ENCODE data around the gene BAMBI.
A peak's percentile ranks its signal among the peaks of the same experiment; 100 is the strongest.

BAMBI gene

DNA sequence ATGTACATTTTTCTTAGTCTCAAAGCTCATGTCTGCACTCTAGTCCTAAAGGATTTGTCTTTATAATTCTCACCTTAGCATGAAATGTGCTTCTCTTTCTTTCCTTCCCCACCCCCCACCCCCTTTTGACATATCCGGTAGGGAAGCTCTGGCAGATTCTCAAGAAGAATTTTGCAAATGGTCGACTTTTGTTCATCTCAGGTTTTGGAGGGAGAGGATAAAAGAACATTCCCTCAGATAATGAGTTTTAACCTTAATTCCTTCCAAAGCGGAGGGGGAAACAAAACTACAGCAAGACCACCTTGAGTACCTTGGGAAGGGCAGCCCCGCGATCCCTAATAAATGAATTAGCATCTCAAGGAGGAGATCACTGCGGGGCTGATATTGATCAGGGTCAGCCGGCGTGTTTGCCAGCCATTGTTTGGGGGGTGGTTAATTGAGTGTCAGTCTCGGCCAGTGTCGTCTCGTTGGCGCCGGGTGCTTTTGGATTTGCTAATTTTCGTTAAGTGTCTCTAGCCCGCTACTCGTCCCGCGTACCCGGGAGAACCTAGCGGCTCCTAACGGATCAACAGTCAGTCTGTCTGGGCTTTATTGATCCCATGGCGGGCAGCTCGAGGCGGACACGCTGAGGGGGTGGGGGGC, 874 bp upstream of the BAMBI start:
- DNase-seq, result no peak

DNA sequence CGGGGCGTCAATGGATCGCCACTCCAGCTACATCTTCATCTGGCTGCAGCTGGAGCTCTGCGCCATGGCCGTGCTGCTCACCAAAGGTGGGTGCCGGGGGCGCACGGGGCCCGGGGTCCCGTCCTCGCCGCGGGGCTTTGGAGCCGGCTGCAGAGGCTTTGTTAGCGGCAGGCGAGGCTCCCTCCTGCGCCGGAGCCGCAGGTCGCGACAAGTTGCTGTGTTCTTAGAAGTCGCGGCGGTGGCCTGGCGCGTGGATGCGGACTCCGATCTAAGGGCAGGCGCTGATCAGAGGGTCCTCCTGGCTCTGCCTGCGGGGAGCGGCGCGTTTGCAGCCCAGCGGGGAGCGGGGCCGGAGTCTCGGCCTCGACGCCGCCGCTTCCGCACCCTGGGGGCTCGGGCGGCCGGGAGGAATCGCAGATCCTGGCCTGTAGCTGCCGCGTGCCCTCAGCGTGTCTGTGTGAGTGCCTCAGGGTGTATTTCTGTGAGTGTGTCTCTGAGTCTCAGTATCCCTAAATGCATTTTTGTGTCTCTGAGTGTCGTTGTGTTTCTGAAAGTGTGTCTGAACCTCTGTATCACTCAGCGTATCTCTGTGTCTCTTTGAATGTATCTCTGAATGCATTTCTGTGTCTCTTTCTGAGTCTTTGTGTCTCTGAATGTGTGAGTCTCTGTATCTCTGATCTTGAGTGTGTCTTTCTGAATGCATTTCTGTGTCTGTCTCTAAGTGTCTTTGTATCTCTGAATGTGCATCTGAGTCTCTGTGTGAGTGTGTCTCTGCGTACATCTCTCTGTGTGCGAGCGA, 766 bp downstream of the BAMBI start:
- no peak for DNase-seq

DNA sequence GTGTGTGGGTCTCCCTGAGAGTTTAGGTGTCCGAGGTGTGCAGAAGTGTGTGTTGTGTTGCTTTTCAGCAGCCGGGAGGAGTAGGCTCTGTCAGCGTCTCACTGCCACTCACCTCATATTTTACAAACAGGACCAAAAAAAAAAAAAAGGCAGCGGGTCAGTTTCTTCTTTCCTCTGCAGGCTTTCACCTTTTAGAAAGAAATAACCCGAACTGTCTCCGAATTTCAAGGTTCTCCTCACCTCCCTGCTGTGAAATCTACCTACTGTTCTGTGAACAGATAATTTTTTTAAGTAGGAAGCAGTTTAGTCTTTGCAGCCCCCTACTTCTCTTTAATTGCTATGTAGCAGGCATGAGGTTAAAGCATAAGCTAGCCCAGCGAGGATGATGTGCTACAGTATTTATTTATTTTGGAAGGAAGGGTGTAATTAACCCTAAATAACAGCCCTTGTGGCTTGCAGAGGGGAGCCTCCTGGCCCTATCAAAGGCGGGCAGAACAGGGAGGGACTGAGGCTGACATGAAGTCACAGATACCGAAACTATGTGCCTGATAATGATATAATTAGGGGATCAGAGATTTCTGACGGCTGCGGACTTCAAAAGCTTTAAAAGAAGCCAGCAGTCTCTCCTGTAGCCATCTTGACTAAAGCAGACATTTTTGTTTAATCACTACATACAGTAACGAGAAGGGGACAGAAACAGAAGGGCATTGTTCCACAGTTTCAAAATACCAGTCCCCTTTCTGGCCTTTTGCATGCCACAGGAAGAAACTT, 1.6 kb downstream of the BAMBI start:
- no peak for DNase-seq

DNA sequence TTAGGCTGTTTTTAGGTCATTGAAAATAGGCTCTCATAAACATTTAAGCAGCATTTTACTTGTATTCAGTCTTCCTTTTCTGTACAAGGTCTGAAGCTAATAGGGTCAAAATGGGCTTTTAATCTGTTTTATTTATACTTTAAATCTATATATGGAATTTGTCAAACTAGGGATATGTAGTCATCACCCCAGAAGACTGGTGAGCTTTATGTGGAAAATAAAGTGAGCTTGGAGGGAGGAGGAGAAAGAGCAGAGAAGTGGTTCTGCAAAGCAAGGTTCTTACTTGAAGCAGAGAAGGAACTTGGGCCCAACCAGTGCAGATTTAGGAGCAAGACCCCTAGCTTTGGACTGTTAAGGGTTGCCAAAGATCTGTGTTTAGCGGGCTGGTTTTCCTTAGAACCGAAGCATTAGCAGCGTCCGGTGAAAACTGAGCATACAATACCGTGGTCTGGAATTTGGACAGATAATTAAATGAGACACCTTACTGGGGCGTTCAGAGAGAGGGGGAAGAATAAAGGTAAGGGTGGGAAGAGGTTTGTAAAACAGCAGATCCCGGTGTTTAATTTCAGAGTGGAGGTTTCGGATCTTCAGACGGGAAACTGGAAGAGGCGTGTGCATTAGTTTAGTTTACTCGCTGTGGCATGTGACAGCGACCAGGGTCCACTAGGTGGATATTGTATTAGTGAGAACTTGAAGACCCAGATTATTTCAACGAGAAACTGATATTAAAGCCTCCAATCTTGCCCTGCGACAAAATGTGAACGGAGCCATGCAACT, 2.4 kb downstream of the BAMBI start:
- no peak for DNase-seq

DNA sequence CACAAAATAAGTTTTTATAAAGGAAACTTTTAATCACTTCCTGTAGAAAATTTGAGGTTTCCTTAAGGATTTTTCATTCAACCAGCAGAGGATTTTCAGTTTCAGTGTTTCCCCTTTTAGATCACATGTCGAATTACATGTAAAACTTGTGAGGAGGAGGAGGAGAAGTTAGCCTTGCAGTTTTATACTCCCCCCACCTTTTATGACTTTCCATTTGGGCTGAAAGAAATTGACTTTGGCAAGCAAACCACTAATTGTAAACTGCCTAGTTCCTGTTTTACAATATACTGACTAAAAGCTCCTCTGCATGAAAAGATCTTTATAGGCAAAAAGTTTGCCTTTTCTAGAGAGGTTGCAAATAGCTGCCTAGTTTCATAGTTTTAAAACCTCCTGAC, 3.0 kb downstream of the BAMBI start:
- no peak for DNase-seq

DNA sequence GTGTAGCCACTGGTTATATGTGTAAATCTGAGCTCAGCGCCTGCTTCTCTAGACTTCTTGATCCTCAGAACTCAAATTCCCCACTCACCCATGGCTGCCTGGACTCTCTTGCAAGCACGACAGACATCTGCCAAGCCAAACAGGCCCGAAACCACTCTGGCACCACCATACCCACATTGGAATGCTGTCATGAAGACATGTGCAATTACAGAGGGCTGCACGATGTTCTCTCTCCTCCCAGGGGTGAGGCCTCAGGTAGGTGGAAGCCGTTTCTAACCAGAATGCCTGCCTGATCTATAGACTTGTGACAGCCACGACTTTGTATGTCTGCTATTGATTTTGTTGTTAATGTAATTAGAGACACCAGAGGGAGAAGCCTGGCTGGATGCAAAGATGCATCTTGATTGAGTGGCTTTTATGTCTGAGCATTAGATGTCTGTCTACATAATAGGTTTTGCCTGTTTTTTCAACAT, 4.0 kb downstream of the BAMBI start:
- no peak for DNase-seq

DNA sequence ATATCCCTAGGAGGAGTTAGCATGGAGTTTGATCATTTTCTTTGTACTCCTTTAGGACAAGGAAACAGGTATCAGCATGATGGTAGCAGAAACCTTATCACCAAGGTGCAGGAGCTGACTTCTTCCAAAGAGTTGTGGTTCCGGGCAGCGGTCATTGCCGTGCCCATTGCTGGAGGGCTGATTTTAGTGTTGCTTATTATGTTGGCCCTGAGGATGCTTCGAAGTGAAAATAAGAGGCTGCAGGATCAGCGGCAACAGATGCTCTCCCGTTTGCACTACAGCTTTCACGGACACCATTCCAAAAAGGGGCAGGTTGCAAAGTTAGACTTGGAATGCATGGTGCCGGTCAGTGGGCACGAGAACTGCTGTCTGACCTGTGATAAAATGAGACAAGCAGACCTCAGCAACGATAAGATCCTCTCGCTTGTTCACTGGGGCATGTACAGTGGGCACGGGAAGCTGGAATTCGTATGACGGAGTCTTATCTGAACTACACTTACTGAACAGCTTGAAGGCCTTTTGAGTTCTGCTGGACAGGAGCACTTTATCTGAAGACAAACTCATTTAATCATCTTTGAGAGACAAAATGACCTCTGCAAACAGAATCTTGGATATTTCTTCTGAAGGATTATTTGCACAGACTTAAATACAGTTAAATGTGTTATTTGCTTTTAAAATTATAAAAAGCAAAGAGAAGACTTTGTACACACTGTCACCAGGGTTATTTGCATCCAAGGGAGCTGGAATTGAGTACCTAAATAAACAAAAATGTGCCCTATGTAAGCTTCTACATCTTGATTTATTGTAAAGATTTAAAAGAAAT, 4.8 kb downstream of the BAMBI start:
- DNase-seq, result no peak

DNA sequence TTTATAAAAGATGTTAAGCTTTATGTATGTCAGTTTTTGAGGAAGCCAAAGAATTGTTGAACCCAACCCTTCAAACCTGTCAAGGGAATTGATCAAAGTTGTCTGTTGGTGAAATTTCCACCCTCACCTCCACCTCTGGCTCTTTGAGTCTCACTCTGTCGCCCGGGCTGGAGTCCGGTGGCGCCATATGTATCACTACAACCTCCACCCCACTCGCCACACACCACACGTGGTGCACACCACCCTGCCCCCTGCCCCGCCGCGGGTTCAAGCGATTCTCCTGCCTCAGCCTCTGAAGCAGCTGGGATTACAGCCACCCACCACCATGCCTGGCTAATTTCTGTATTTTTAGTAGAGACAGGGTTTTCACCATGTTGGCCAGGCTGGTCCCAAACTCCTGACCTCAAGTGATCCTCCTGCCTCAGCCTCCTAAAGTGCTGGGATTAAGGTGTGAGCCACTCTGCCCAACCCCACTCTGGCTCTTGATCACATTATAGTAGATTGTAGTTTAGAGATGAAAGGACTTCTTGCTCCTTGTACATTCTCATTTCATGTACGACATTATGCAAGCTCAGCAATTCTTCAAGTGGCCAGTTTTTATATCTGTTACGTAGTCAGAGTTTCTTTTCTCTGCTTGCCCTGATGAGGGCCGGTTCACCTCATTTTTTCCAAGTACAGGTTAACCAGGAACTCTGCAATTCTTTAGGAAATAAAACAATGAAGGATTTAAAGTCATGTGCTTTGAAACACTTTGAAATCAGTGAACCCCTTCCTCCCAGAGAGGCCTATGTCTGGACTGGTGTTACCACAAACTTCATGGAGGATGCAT, 7.0 kb downstream of the BAMBI start:
- DNase-seq, result no peak

DNA sequence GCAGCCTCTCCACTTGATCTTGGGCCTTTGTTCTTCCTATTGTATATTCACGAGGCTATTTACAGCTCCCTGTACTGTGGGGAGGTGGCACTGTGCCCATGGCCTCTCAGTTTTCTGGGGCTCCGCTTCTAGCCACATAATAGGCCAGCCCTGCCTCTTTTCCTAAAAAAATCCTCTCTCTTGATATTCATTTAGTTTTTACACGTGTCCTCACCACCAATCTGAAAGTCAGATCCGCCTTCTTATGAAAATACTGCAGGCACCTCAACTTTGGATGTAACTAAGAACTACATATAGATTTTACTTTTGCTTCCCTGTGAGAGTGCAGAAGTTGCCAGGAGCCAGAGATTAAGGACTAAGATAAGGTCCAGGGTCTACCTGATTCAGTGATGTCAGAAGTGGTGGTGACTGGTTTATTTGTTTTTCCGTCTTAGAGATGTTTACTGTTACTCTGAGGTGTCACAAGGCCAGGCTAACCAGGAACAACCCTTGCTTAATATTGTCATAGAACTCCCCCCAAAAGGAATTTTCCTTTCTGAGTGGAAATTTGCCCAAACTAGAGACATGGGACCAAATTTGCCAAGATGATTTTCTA, 7.8 kb downstream of the BAMBI start:
- peak; percentile 13 for DNase-seq

DNA sequence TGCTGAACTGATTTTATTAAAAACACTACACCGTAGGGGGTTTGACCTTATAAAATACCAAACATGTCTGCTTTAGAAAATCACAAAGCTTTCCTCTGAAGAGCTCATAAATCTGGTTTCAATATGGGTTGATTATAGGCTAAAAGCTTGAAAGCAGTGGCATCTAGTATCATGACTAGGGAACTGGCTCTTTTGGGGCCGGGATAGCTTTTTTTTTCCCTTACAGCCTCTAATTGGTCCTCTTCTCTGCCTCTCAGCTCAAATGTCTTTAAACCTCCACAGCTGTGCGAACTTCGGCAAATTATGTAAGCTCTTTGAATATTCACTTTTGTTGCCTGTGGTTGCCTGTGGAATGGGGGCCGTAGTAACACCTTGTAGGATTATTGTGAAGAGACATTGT, 8.4 kb downstream of the BAMBI start:
- no peak for DNase-seq

DNA sequence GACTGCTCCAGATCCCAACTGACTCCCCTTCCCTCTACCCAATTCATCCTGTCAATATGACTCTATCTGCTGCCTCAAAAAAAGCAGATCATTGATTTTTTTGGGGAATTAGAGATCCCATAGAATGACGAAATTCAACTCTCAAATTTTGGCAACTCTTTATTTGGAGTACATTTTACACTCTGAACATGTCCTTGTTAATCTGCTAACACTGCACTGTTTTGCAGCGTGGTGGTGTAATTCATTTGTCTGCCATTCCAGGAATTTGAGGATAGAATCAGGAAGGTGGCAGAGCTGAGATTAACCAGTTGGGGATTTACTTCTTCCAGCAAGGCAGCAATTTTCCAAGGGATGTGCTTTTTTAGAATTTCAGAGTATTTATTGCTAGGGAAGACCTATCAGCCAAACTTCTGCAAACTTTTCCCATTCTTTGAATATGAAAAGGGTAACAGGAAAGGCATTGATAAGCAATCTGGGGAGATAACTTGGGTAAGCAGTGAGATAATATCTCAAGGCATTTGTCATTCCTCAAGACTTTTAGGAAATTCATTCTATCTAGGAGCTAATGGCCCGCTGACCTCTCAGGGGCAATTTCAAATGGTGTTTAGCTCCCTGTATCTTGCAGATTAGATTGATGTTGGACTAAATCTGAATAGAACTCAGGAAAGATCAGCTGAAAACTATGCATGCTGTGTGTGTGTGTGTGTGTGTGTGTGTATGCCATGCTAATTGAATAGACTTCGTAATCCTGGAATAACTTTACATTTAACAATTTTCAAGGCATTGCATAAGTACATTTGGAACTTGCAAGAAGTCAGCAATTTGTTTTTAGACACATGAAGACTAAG, 9.7 kb downstream of the BAMBI start:
- no peak for DNase-seq

DNA sequence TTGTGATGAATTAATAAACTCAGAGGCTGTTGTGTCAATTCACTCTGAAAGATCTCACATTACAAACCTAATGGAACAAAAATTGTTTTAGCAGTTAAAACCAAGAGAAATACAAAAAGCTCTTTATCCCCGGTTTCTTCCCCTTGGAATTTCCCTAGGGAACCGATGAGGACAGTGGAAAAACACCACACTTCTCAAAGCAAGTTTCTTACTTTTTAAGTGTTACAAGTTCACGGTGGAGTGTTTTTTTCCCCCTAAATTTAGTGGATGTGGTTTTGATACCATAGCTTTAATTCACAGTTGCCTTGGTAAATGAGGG, 10.3 kb downstream of the BAMBI start:
- no peak for DNase-seq

DNA sequence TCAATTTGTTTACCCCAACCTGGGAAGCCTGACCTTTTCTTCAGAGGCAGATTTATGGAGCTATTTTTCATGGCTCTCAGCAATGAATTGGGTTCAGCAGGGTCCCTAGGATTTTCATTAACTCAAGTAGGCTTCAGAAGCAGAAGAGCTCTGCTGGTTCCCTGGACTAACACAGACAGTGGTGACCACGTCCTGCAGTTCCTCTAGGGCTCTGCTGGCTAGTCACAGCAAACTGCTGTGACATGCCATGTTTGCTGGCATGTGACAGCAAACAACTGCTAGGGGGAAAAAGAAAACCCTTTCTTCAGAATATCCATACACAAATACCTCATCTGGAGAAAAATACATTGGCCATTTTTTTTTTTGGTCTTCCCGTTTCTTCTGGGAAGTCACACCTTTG, 13.2 kb downstream of the BAMBI start:
- no peak for DNase-seq

DNA sequence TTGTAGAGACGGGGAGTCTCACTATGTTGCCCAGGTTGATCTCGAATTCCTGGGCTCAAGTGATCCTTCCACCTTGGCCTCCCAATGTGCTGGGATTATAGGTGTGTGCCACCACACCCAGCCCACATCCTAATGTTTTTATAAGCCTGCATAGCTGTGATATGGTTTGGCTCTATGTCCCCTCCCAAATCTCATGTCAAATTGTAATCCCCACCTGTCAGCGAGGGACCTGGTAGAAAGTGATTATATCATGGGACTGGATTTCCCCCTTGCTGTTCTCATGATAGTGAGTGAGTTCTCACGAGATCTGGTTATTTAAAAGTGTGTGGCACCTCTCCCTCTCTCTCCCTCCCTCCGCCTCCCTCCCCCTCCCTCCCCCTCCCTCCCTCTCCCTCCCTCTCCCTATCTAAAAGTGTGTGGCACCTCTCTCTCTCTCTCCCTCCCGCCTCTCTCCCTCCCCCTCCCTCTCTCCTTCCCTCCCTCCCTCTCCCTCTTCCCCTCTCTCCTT, 13.9 kb downstream of the BAMBI start:
- no peak for DNase-seq

DNA sequence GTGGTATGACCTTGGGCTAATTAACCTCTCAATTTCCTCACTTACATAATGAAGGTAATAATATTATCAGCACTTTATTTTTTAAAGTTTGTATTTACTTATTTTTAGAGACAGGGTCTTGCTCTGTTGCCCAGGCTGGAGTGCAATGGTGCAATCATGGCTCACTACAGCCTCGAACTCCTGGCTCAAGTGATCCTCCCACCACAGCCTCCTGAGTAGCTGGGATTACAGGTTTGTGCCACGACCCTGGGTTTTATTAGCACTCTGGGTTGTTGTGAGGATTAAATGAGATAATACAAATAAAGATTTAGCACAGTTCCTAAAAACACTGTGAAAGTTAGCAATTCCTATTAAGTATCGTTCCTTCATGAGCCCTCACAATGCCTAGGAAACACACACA, 14.7 kb downstream of the BAMBI start:
- DNase-seq, result no peak

DNA sequence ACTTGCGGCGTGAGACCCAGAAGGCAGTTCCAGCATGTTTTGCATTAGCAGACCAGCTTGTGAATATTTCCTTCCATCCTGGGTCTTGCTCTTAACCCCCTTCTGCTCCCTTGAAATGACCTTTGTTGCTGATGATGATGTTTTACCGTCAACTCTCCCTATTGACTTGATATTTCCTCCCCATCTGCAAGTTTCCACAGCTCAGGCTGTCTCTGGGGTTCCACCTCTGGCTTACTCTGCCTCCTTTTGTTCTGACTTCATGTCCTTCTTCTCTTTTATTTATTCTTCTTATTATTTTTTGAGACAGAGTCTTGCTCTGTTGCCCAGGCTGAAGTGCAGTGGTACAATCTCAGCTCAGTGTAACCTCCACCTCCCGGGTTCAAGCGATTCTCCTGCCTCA, 17.2 kb downstream of the BAMBI start:
- DNase-seq, result no peak

DNA sequence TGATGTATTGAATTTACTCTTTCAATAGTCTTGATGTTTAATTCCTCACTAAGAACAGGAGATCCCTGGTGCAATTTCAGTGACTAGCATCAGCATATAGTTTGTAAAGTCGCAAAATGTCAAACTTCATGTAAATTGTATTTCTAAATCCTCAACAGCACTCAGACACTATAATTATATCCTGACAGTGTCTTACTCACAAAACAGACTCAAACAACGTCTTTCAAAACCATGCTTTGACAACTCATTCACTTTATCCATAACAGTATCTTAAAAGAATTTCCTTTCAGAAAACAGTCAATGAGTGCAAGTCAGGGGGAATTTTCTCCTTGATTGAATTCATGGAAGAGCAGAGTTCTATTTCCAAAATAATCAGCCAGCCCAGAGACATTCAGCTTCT, 20.8 kb downstream of the BAMBI start:
- no peak for DNase-seq

DNA sequence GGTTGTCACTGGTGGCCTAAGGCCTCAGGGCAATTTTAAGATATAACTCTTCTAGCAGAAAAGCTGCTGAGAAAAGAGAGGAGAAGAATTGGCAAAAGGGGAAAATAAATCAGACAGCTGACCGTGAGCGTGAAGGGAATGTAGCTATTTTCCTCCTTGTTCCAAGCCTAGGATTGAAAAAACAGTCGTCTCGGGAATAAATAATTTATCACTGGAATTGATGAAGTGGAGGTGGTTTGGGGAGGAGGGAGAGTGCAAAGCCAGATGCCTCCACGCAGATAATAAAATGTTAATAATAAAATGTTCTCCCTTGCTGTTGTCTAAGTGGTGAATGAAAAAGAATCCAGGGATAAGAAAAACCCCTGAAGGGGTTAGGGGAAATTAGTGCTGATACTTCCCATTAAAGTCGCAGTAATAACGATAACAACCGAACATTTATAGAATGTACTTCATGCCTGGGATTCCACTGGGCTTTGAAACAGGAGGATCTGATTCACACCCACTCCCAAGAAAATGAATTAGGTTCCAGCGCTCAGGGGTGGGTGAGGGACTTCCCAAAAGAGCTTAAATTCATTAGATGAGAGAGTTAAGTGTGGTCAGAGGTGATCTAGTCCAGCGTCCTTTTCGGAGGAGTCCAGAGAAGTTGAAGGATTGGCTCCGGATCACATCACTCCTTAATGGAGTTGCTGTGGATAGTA, 27.3 kb downstream of the BAMBI start:
- no peak for DNase-seq

DNA sequence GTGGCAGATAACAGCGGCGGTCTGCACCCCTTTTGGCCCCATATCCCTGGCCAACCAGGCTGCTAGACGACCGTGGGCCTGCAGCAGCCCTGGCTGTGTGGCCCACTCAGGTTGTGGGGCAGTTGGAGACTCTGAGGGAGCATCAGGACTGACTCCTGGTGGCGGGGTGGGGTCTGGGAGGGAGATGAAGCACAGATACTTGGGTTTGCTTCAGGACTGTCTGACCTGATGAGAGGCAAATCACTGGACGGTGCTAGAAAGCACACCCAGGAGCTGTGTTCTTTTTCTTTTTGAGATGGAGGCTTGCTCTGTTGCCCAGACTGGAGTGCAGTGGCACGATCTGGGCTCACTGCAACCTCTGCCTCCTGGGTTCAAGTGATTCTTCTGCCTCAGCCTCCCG, 28.2 kb downstream of the BAMBI start:
- DNase-seq, result no peak

Data from NCI-H2107 (cell line).